HL-60 (cell line): ENCODE data around the gene PDE6B.

Source experiments
- GABPA ChIP-seq: IDR thresholded peaks from 2 replicates; pipeline ENCODE4 v1.6.1; 2012; ENCODE audit warnings: low read depth
- POLR2AphosphoS5 ChIP-seq: IDR thresholded peaks from 2 replicates; pipeline ENCODE4 v1.6.1; 2012; ENCODE audit warnings: low read depth
- SPI1 ChIP-seq: IDR thresholded peaks from 2 replicates; pipeline ENCODE4 v1.6.1; 2012; ENCODE audit warnings: low read depth, mild to moderate bottlenecking, borderline replicate concordance
- TF ChIP-seq, protein P1 (sequence below): IDR thresholded peaks from one replicate; pipeline ENCODE4 v1.5.1; 2011; ENCODE audit warnings: low read length, control low read depth, inconsistent platforms; ENCODE audit not compliant: insufficient read depth

DNA sequence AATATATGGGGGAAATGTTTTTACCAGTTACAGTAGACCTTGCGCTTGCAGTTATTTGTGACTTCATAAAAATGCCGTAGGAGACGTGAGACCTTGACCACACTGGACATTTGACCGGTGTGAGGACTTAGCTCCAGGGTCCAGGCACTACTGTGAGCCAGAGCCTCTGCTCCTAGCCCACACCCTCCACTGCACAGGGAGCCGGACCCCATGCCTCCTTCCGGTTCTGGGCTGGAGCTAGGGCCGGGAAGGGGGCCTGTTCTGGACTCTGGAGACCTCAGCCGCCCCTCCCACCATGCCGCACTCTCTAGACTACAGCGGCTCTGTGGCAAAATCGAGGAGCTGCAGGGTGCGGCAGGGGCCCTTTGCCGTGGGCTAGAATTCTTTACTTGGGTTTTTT is 85.5 kb downstream of the PDE6B start:
- TF ChIP-seq, protein P1, sequence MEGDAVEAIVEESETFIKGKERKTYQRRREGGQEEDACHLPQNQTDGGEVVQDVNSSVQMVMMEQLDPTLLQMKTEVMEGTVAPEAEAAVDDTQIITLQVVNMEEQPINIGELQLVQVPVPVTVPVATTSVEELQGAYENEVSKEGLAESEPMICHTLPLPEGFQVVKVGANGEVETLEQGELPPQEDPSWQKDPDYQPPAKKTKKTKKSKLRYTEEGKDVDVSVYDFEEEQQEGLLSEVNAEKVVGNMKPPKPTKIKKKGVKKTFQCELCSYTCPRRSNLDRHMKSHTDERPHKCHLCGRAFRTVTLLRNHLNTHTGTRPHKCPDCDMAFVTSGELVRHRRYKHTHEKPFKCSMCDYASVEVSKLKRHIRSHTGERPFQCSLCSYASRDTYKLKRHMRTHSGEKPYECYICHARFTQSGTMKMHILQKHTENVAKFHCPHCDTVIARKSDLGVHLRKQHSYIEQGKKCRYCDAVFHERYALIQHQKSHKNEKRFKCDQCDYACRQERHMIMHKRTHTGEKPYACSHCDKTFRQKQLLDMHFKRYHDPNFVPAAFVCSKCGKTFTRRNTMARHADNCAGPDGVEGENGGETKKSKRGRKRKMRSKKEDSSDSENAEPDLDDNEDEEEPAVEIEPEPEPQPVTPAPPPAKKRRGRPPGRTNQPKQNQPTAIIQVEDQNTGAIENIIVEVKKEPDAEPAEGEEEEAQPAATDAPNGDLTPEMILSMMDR: no peak
- TF ChIP-seq GABPA (no peak), POLR2AphosphoS5 (no peak), SPI1 (no peak)
